Kidney (tissue), 14 donors: ENCODE results near the gene GLG1. TPM values are rescaled to one million over a fixed set of nuclear protein-coding genes. Genes with fewer than 3 reads are reported as not detected.

Experiments
- DNase-seq, 5 donors: peaks; one replicate each; pipeline ENCODE4 v3.0.0-alpha.2; 2013 to 2020
- FAIRE-seq: peaks from 2 replicates; lab custom pipeline; 2012; peaks lifted over from hg19 to GRCh38; lab: Jason Lieb, UNC
- H3K27ac ChIP-seq, 2 donors: one replicate each; pipeline ENCODE4 v1.7.0; 2013; ENCODE audit warnings: low read depth in 2 of 2, low read length in 2 of 2, inconsistent platforms in 1 of 2
- H3K27me3 ChIP-seq: one replicate; pipeline ENCODE4 v1.7.1; 2013; ENCODE audit warnings: low read length, inconsistent platforms; ENCODE audit not compliant: control insufficient read depth, insufficient read depth
- H3K36me3 ChIP-seq, 3 donors: one replicate each; pipeline versions ENCODE4 v1.7.0 to v1.7.1; 2013; ENCODE audit warnings: low read length in 3 of 3, control low read depth in 1 of 3, inconsistent platforms in 1 of 3; ENCODE audit not compliant: insufficient read depth in 3 of 3, control insufficient read depth in 2 of 3
- H3K4me1 ChIP-seq, 3 donors: one replicate each; pipeline versions ENCODE4 v1.7.0 to v1.7.1; 2013; ENCODE audit warnings: low read length in 3 of 3, inconsistent platforms in 1 of 3, low read depth in 1 of 3; ENCODE audit not compliant: control insufficient read depth in 2 of 3, insufficient read depth in 2 of 3
- H3K4me3 ChIP-seq, 3 donors: one replicate each; pipeline versions ENCODE4 v1.7.0 to v1.8.1; 2013; ENCODE audit warnings: low read length in 3 of 3, control low read depth in 1 of 3, inconsistent platforms in 1 of 3
- H3K9ac ChIP-seq, 3 donors: one replicate each; pipeline versions ENCODE4 v1.7.0 to v1.7.1; 2013; ENCODE audit warnings: low read length in 3 of 3, control low read depth in 1 of 3, inconsistent platforms in 1 of 3
- H3K9me3 ChIP-seq, 3 donors: one replicate each; pipeline versions ENCODE4 v1.7.0 to v1.7.1; 2013; ENCODE audit warnings: low read length in 3 of 3, control low read depth in 1 of 3, inconsistent platforms in 1 of 3; ENCODE audit not compliant: control insufficient read depth in 2 of 3, insufficient read depth in 1 of 3
- CTCF ChIP-seq: IDR thresholded peaks from 3 replicates; pipeline ENCODE4 v1.5.1; 2012; ENCODE audit warnings: mild to moderate bottlenecking, moderate library complexity, borderline replicate concordance; ENCODE audit not compliant: insufficient read depth; ENCODE audit errors: extremely low read depth
- intact Hi-C: fragments of 100-400 bp; cut with DNase I; formaldehyde crosslinking; loops from one replicate; pipeline ENCODE4 v1.11.1; 2022
- polyA plus RNA-seq: library from polyadenylated mRNA; stranded (reverse); fragments of 350-450 nt; fragmentation: Illumina TruSeq; extraction: RNeasy Lipid Tissue Mini Kit (QIAGEN cat#74804); gene quantifications from one replicate; pipeline ENCODE4 v1.2.3, GENCODE V29; 2014; ENCODE audit warnings: low read depth, low replicate concordance; ENCODE audit not compliant: insufficient read depth
- total RNA-seq: library from RNA; stranded (reverse); fragmentation: NEBNext Ultra II Directional; extraction: Animal tissue kit (Norgen Biotek cat#: 25700); gene quantifications from one replicate; pipeline ENCODE4 v1.2.1, GENCODE V29; 2021
- donor health status: control.
- donor health status: control.
- donor health status: control.
- donor health status: control.
- donor health status: control.
- donor health status: DM: yes; HTN: yes; CAD: no.
- donor health status: Normal renal cell carcinoma (clear cell type).

GLG1 gene
- total and polyA plus RNA-seq, 2 donors from 2014 or later = 58.8 to 167 TPM

- peaks cover 9 to 39% (median 19%) of the 10 kb centered on the region in 3 donors for H3K36me3 ChIP-seq
- no peaks in the 10 kb centered on the region for H3K27me3 ChIP-seq
- peaks cover 4 to 46% (median 24%) of the 10 kb centered on the region in 3 donors for H3K4me1 ChIP-seq
- peak overlapping the region; percentile 51 to 66 for H3K27ac ChIP-seq
- no peak for TF ChIP-seq CTCF
- H3K9me3 ChIP-seq = no peaks in the 10 kb centered on the region
- FAIRE-seq (no peak), DNase-seq (peak in 2 of 5 donors; percentile 17 to 37)
- intact Hi-C loops = no loop called here
- no peak overlapping the region for H3K9ac ChIP-seq
- no peak overlapping the region for H3K4me3 ChIP-seq
Measured at GRCh38 chr16:74626741-74627416, 20.0 kb upstream of the GLG1 start.

GRCh38 chr16:74625500-74626350 is 18.8 kb upstream of the GLG1 start:
- intact Hi-C loops = no loop called here

GRCh38 chr16:74623839-74624235 is 16.9 kb upstream of the GLG1 start:
- Histone ChIP-seq H3K4me3 (no peak overlapping the region), H3K27me3 (no peaks in the 10 kb centered on the region), H3K9me3 (no peaks in the 10 kb centered on the region), H3K36me3 (peaks cover 7 to 15% (median 10%) of the 10 kb centered on the region in 3 donors), H3K4me1 (peaks cover 4 to 46% (median 24%) of the 10 kb centered on the region in 3 donors), H3K27ac (peak overlapping the region in 1 of 2 donors; percentile 10), H3K9ac (no peak overlapping the region)
- FAIRE-seq (no peak), DNase-seq (no peak)
- intact Hi-C loops = no loop called here
- no peak for TF ChIP-seq CTCF

More at GRCh38 chr16:74625500-74626350, 18.8 kb upstream of the GLG1 start:
- no peaks in the 10 kb centered on the region for H3K9me3 ChIP-seq
- no peaks in the 10 kb centered on the region for H3K27me3 ChIP-seq
- no peak for TF ChIP-seq CTCF
- no peak overlapping the region for H3K9ac ChIP-seq
- peak overlapping the region; percentile 61 to 74 for H3K27ac ChIP-seq
- peak in 2 of 5 donors; percentile 13 to 32 for DNase-seq
- peaks cover 9 to 31% (median 12%) of the 10 kb centered on the region in 3 donors for H3K36me3 ChIP-seq
- no peak for FAIRE-seq
- H3K4me3 ChIP-seq = peak overlapping the region in 1 of 3 donors; percentile 26
- peaks cover 4 to 46% (median 24%) of the 10 kb centered on the region in 3 donors for H3K4me1 ChIP-seq
